Adrenal gland (tissue), 12 donors: ENCODE measurements around the gene EFNA1. TPM values are rescaled to one million over a fixed set of nuclear protein-coding genes. Genes with fewer than 3 reads are reported as not detected.

ENCODE experiments used
- DNase-seq, 7 donors: peaks; one replicate each; pipeline ENCODE4 v3.0.0-alpha.2; 2019 to 2020
- H3K27ac ChIP-seq, 5 donors: fragments of 200-600 bp; sonication (generic) in 4 of 5; 1 replicate in 3 of 5; 2 replicates in 2 of 5; pipeline versions ENCODE4 v1.5.1 to v1.8.0; 2016 to 2020; ENCODE audit warnings: mild to moderate bottlenecking in 1 of 5
- H3K27me3 ChIP-seq: fragments of 200-600 bp; 2 replicates; pipeline ENCODE4 v1.8.0; 2021
- H3K36me3 ChIP-seq, 2 donors: fragments of 200-600 bp; replicated peaks in 1 of 2; 1 replicate in 1 of 2; 2 replicates in 1 of 2; pipeline versions ENCODE4 v1.5.1 to v1.8.0; 2018 to 2022
- H3K4me1 ChIP-seq, 2 donors: fragments of 200-600 bp; replicated peaks in 1 of 2; 1 replicate in 1 of 2; 2 replicates in 1 of 2; pipeline versions ENCODE4 v1.5.1 to v1.8.0; 2018 to 2021
- H3K4me3 ChIP-seq, 4 donors: fragments of 200-600 bp; sonication (generic) in 3 of 4; one replicate each; pipeline ENCODE4 v1.5.1; 2016 to 2018
- H3K9me3 ChIP-seq, 3 donors: fragments of 200-600 bp; sonication (generic) in 1 of 3; replicated peaks in 1 of 3; 1 replicate in 2 of 3; 2 replicates in 1 of 3; pipeline versions ENCODE4 v1.5.1 to v1.8.0; 2016 to 2021
- CTCF ChIP-seq, 6 experiments: fragments of 450-650 bp in 4 of 6; fragments of 200-600 bp in 2 of 6; sonication (generic) in 1 of 6; IDR thresholded peaks; 1 replicate in 5 of 6; 2 replicates in 1 of 6; pipeline versions ENCODE4 v1.5.1 to v1.8.0; 2016 to 2021; ENCODE audit warnings: antibody characterized with exemption in 6 of 6, mild to moderate bottlenecking in 2 of 6, moderate library complexity in 1 of 6
- POLR2A ChIP-seq, 2 donors: fragments of 450-650 bp; IDR thresholded peaks; one replicate each; pipeline ENCODE4 v1.6.1; 2017; ENCODE audit warnings: antibody characterized with exemption in 2 of 2, mild to moderate bottlenecking in 2 of 2, moderate library complexity in 1 of 2
- WGBS, 4 donors: extraction: QIAGEN DNeasy Blood & Tissue Kit in 2 of 4; methylation state at CpG; one replicate each; pipeline versions ENCODE4 v1.1.5 to v1.1.7; 2013 to 2017; 5-methylcytosine and 5-hydroxymethylcytosine counted together
- intact Hi-C, 2 donors: fragments of 100-400 bp; cut with DNase I; formaldehyde crosslinking; loops; one replicate each; pipeline versions ENCODE4 v1.14.1 to v1.15.0; 2022 to 2023
- polyA plus RNA-seq, 3 donors: library from polyadenylated mRNA; stranded (reverse); fragments of 200-250 nt in 2 of 3; fragments of 350-450 nt in 1 of 3; fragmentation: Illumina TruSeq in 1 of 3; extraction: RNeasy Lipid Tissue Mini Kit (QIAGEN cat#74804) in 1 of 3; gene quantifications; one replicate each; pipeline ENCODE4 v1.2.3, GENCODE V29; 2013 to 2014
- total RNA-seq, 9 donors: library from RNA; depleted of rRNA in 4 of 9; stranded (reverse); fragments of >200 nt in 4 of 9; fragments of 120-200 nt in 1 of 9; fragmentation: NEBNext Ultra II Directional in 1 of 9; extraction: Animal tissue kit (Norgen Biotek cat#: 25700) in 1 of 9; gene quantifications; one replicate each; pipeline versions ENCODE4 v1.1.0 to v1.2.4, GENCODE V29; 2013 to 2023
- donor health status: healthy with polysubstance abuse.
- donor health status: Bipolar disorder and iron deficiency.
- donor health status: DM: yes; HTN: yes; CAD: no.
- donor health status: DM: no; HTN: no; CAD: no.
- donor health status: DM: no; HTN: no; CAD: no.
- donor health status: DM: yes; HTN: yes; CAD: no.

Gene EFNA1
- total and polyA plus RNA-seq, 12 donors, result 6.6 to 49.7 (median 28.9) TPM

GRCh38 chr1:155174324-155175280 is 46.9 kb downstream of the EFNA1 start:
- H3K36me3 ChIP-seq, result peaks cover 0 to 13% of the 10 kb centered on the region in 2 donors
- H3K27me3 ChIP-seq, result no peaks in the 10 kb centered on the region
- no peak overlapping the region for H3K4me3 ChIP-seq
- 3 to 8% (median 5%) methylated on average over 16 to 35 of the region's 35 CpGs for WGBS, 4 donors
- H3K9me3 ChIP-seq, result no peaks in the 10 kb centered on the region
- peaks cover 7 to 18% of the 10 kb centered on the region in 2 donors for H3K4me1 ChIP-seq
- peak overlapping the region in 2 of 5 donors; percentile 6 to 34 for H3K27ac ChIP-seq
- intact Hi-C loops, result no loop called here
- DNase-seq, result peak in 4 of 7 donors; percentile 19 to 62 (median 43)
- TF ChIP-seq CTCF (IDR thresholded peaks at IDR 0.05) (no peak), POLR2A (IDR thresholded peaks at IDR 0.05) (no peak)

DNA sequence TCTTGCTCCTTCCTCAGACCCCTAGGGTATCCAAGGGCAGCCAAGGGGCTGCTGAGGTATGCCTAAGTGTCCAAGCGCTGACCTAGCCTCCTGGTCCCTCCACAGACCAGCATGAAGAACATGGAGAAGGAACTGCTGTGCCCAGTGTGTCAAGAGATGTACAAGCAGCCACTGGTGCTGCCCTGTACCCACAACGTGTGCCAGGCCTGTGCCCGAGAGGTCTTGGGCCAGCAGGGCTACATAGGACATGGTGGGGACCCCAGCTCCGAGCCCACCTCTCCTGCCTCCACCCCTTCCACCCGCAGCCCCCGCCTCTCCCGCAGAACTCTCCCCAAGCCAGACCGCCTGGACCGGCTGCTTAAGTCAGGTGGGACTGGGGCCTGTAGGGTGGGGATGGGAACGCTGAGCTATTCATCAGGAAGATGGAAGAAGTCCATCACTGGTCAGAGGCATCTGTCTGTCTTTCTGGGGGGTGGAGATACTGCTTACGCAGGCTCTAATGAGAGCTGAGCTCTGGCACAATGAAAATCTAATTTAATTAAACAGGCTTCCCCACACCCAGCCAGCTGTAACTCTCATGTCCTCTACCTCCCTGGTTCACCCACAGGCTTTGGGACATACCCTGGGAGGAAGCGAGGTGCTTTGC is 47.7 kb downstream of the EFNA1 start:
- Histone ChIP-seq H3K9me3 (no peaks in the 10 kb centered on the region), H3K4me1 (peaks cover 7 to 18% of the 10 kb centered on the region in 2 donors), H3K27me3 (no peaks in the 10 kb centered on the region), H3K4me3 (no peak overlapping the region), H3K27ac (peak overlapping the region in 1 of 5 donors; percentile 34), H3K36me3 (peaks cover 0 to 5% of the 10 kb centered on the region in 2 donors)
- DNase-seq, result peak in 3 of 7 donors; percentile 21 to 59 (median 28)
- intact Hi-C loops, result no loop called here
- 61 to 81% (median 73%) methylated on average over 10 to 12 of the region's 12 CpGs for WGBS, 4 donors
- TF ChIP-seq POLR2A (IDR thresholded peaks at IDR 0.05) (no peak), CTCF (IDR thresholded peaks at IDR 0.05) (no peak)

GRCh38 chr1:155175927-155176371 is 48.3 kb downstream of the EFNA1 start:
- intact Hi-C loops, result no loop called here
- peaks cover 7 to 18% of the 10 kb centered on the region in 2 donors for H3K4me1 ChIP-seq
- H3K36me3 ChIP-seq, result no peaks in the 10 kb centered on the region
- H3K9me3 ChIP-seq, result no peaks in the 10 kb centered on the region
- no peak overlapping the region for H3K4me3 ChIP-seq
- no peak overlapping the region for H3K27ac ChIP-seq
- H3K27me3 ChIP-seq, result no peaks in the 10 kb centered on the region
- WGBS, 4 donors, result 63 to 84% (median 73%) methylated on average over 1 to 9 of the region's 9 CpGs
- peak in 4 of 7 donors; percentile 17 to 63 (median 26) for DNase-seq
- TF ChIP-seq CTCF (IDR thresholded peaks at IDR 0.05) (no peak), POLR2A (IDR thresholded peaks at IDR 0.05) (no peak)

- intact Hi-C loops, result no loop called here
- WGBS, 4 donors, result 61 to 71% (median 61%) methylated on average over 7 to 8 of the region's 8 CpGs
- peak; percentile 77 to 94 (median 86) for DNase-seq
- no peak overlapping the region for H3K4me3 ChIP-seq
- no peaks in the 10 kb centered on the region for H3K9me3 ChIP-seq
- no peak for TF ChIP-seq POLR2A (IDR thresholded peaks at IDR 0.05)
- peak; percentile 83 to 98 (median 88) for TF ChIP-seq CTCF (IDR thresholded peaks at IDR 0.05)
- H3K27me3 ChIP-seq, result no peaks in the 10 kb centered on the region
- no peaks in the 10 kb centered on the region for H3K36me3 ChIP-seq
- H3K27ac ChIP-seq, result peak overlapping the region in 1 of 5 donors; percentile 18
- H3K4me1 ChIP-seq, result peaks cover 7 to 16% of the 10 kb centered on the region in 2 donors
Measured at GRCh38 chr1:155176544-155177071, 48.9 kb downstream of the EFNA1 start.
